Pancreas (tissue), 10 donors: ENCODE results near the gene CD63. TPM values are rescaled to one million over a fixed set of nuclear protein-coding genes. Genes with fewer than 3 reads are reported as not detected.

ENCODE experiments used
- ATAC-seq, 4 donors: fragments of 200-7000 bp; cut with Tn5 transposase; one replicate each; pipeline versions ENCODE4 v1.8.0 to v1.9.1; 2020; ENCODE audit warnings: mild to moderate bottlenecking in 4 of 4, moderate library complexity in 4 of 4
- DNase-seq, 6 donors: peaks; one replicate each; pipeline ENCODE4 v3.0.0-alpha.2; 2020
- FAIRE-seq: peaks from 2 replicates; lab custom pipeline; 2012; peaks lifted over from hg19 to GRCh38; lab: Jason Lieb, UNC
- H3K27ac ChIP-seq, 4 donors: fragments of 200-600 bp; sonication (generic); 1 replicate in 3 of 4; 2 replicates in 1 of 4; pipeline versions ENCODE4 v1.5.0 to v1.8.0; 2020
- H3K27me3 ChIP-seq, 4 donors: fragments of 200-600 bp; one replicate each; pipeline ENCODE4 v1.8.0; 2021
- H3K36me3 ChIP-seq, 3 donors: fragments of 200-600 bp; sonication (generic) in 1 of 3; one replicate each; pipeline versions ENCODE4 v1.5.0 to v1.8.0; 2020 to 2021
- H3K4me1 ChIP-seq, 3 donors: fragments of 200-600 bp; one replicate each; pipeline ENCODE4 v1.8.0; 2021
- H3K4me3 ChIP-seq, 4 donors: fragments of 200-600 bp; sonication (generic) in 2 of 4; one replicate each; pipeline versions ENCODE4 v1.5.0 to v1.8.0; 2020 to 2021
- H3K9me3 ChIP-seq, 4 donors: fragments of 200-600 bp; one replicate each; pipeline ENCODE4 v1.8.0; 2021
- WGBS, 2 donors: extraction: QIAGEN DNeasy Blood & Tissue Kit; methylation state at CpG; one replicate each; pipeline ENCODE4 v1.1.7; 2013; 5-methylcytosine and 5-hydroxymethylcytosine counted together
- intact Hi-C, 3 donors: fragments of 100-400 bp; cut with DNase I; formaldehyde crosslinking; loops; one replicate each; pipeline versions ENCODE4 v1.11.1 to v1.14.2; 2022
- polyA plus RNA-seq, 2 donors: library from polyadenylated mRNA; stranded (reverse); fragments of 200-250 nt; gene quantifications; one replicate each; pipeline ENCODE4 v1.2.3, GENCODE V29; 2013
- total RNA-seq, 6 donors: library from RNA; stranded (reverse); fragmentation: NEBNext Ultra II Directional in 4 of 6; extraction: Animal tissue kit (Norgen Biotek cat#: 25700) in 4 of 6; gene quantifications; one replicate each; pipeline versions ENCODE4 v1.2.1 to v1.2.4, GENCODE V29; 2021 to 2023
- TF ChIP-seq, protein P1 (sequence below), 4 donors: fragments of 200-600 bp; sonication (generic) in 3 of 4; IDR thresholded peaks; one replicate each; pipeline versions ENCODE4 v1.5.0 to v1.8.0; 2021; ENCODE audit warnings: antibody characterized with exemption in 4 of 4
- donor health status: healthy with polysubstance abuse.
- donor health status: DM: no; HTN: no; CAD: no; lungs with moderate emphysema.
- donor health status: DM: no; HTN: no; CAD: no.
- donor health status: control.
- donor health status: control.
- donor health status: Bipolar disorder and iron deficiency.
- donor health status: DM: yes; HTN: yes; CAD: no.
- donor health status: DM: no; HTN: no; CAD: no.
- donor health status: DM: no; HTN: no; CAD: no.
- donor health status: DM: yes; HTN: yes; CAD: no.

Gene CD63
- total and polyA plus RNA-seq, 8 donors: 433 to 717 (median 578) TPM

DNA sequence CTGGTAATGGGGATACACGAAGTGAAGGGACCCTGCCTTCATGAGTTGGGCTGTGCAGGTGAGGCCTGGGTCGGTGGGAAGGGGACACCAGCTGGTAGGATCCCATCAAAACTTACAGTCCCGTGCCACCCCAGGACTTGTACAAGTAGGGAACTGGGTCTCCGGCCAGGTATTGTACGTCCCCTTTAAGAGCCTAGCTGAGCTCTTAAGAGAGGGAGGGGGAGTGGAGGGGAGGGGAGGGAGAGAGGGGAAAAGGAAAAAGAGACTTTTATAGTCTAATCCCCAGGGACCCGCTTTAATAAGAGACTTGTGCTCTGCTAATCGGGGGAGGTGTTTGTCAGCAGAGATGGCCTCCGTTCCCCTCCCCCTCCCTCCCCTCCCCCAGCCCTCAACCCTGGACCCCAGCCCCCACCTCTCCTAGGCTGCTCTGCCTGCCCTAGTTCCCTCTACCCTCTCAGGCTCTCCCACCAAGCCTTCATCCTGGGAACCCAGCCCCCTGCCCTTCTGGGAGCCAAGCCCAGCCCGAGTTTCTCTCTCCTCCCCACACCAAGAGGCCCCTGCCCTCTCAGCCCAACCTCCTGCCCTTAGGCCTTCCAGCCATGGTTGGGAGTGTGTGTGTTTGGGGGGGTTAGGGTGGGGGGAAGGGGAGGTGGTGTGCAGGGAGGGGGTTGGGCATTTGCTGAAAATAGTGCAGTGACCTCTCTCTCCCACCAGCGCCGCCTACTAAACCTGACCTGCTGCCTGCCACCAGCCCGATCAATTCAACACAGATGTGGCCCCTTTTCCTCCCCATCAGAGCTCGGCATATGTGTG, 16.8 kb upstream of the CD63 start:
- no peak overlapping the region for H3K27ac ChIP-seq
- peak in 1 of 4 donors; percentile 16 for ATAC-seq
- H3K36me3 ChIP-seq: no peaks in the 10 kb centered on the region
- H3K27me3 ChIP-seq: no peaks in the 10 kb centered on the region
- peaks cover 0 to 7% (median 3%) of the 10 kb centered on the region in 3 donors for H3K4me1 ChIP-seq
- 21 to 29% methylated on average over 13 of the region's 13 CpGs for WGBS, 2 donors
- H3K4me3 ChIP-seq: no peak overlapping the region
- no peak for FAIRE-seq
- no peaks in the 10 kb centered on the region for H3K9me3 ChIP-seq
- TF ChIP-seq, protein P1, sequence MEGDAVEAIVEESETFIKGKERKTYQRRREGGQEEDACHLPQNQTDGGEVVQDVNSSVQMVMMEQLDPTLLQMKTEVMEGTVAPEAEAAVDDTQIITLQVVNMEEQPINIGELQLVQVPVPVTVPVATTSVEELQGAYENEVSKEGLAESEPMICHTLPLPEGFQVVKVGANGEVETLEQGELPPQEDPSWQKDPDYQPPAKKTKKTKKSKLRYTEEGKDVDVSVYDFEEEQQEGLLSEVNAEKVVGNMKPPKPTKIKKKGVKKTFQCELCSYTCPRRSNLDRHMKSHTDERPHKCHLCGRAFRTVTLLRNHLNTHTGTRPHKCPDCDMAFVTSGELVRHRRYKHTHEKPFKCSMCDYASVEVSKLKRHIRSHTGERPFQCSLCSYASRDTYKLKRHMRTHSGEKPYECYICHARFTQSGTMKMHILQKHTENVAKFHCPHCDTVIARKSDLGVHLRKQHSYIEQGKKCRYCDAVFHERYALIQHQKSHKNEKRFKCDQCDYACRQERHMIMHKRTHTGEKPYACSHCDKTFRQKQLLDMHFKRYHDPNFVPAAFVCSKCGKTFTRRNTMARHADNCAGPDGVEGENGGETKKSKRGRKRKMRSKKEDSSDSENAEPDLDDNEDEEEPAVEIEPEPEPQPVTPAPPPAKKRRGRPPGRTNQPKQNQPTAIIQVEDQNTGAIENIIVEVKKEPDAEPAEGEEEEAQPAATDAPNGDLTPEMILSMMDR (IDR thresholded peaks at IDR 0.05): no peak
- no peak for DNase-seq
- intact Hi-C loops: loop anchor here in 1 of 3 donors (10.0 kb wide), 1 partner anchor 189 kb away; the partner anchor contains the start of gene DGKA

DNA sequence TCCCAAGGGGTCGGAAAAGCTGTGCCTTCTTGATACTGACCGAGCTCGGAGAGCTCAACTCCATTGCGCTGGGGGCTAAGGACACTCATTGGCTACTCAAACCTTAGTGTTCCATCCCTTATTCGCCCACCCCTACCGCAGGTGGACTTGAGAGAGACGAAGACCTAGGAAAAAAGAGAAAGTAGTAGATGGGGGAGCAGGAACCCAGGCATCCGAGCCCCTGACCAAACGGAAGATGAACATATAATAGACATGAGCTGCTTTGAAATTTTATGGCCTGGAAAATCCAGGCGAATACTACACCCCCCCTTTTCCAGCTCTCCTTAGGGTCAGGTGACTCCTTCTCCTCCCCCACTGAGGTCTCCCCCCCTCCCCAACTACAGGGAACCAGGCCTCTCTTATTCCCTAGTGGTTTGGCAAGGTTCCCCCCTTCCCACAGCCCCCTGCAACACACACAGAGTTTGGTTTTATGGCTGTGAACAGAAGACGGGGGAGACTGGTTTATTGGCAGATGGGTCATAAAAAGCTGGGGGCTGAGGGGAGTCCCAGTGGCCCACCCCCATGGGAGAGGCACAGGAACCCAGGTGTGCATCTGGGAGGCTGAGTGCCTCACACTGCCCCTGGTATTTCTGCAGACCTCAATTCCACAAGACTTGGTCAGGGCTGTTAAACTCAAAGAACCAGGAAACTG, 15.7 kb upstream of the CD63 start:
- FAIRE-seq: no peak
- 40 to 43% methylated on average over 11 of the region's 11 CpGs for WGBS, 2 donors

DNA sequence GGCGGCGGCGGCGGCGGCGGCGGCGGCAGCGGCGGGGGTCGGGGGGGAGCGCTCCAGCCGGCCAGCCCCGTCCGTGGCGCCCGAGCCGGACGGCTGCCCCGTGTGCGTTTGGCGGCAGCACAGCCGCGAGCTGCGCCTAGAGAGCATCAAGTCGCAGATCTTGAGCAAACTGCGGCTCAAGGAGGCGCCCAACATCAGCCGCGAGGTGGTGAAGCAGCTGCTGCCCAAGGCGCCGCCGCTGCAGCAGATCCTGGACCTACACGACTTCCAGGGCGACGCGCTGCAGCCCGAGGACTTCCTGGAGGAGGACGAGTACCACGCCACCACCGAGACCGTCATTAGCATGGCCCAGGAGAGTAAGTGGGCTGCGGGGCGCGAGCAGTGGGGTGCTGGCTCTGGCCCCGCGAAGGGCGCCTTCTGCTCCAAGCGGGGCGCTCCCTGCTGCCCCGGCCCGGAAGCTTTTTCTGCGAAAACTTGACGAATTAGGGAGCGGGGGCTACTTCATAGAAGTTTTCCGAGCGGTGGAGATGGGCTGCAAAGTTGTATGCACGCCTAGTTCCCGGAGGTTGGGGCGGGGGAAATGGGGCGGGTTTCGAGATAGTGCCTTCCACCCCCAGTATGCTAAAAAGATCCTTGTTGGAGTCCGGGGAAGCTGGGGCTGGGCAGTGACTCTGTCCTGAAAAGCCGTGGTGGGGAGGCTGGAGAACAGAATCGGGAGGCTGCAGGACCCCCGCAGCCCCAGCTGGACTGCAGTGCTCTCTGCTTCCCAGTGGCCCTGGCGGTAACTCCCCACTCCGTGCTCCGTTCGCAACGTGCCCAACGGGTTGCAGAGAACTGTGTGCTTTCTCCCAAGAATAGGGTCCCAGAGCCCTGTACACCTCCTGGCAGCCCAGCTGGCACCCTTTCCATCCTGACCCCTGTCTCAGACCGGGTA, 14.9 kb upstream of the CD63 start:
- TF ChIP-seq, protein P1 (IDR thresholded peaks at IDR 0.05): no peak
- H3K27me3 ChIP-seq: no peaks in the 10 kb centered on the region
- intact Hi-C loops: loop anchor here in 1 of 3 donors (10.0 kb wide), 1 partner anchor 191 kb away; the partner anchor contains the start of gene DGKA

More for the DNA sequence above, 15.7 kb upstream of the CD63 start:
- no peak overlapping the region for H3K27ac ChIP-seq
- DNase-seq (no peak), ATAC-seq (no peak)
- peaks cover 0 to 7% (median 3%) of the 10 kb centered on the region in 3 donors for H3K4me1 ChIP-seq
- no peaks in the 10 kb centered on the region for H3K36me3 ChIP-seq
- H3K27me3 ChIP-seq: no peaks in the 10 kb centered on the region
- peak overlapping the region in 2 of 4 donors; percentile 38 to 71 for H3K4me3 ChIP-seq
- intact Hi-C loops: loop anchor here in 1 of 3 donors (10.0 kb wide), 1 partner anchor 190 kb away; the partner anchor contains the start of gene DGKA
- no peaks in the 10 kb centered on the region for H3K9me3 ChIP-seq
- TF ChIP-seq, protein P1 (IDR thresholded peaks at IDR 0.05): no peak

DNA sequence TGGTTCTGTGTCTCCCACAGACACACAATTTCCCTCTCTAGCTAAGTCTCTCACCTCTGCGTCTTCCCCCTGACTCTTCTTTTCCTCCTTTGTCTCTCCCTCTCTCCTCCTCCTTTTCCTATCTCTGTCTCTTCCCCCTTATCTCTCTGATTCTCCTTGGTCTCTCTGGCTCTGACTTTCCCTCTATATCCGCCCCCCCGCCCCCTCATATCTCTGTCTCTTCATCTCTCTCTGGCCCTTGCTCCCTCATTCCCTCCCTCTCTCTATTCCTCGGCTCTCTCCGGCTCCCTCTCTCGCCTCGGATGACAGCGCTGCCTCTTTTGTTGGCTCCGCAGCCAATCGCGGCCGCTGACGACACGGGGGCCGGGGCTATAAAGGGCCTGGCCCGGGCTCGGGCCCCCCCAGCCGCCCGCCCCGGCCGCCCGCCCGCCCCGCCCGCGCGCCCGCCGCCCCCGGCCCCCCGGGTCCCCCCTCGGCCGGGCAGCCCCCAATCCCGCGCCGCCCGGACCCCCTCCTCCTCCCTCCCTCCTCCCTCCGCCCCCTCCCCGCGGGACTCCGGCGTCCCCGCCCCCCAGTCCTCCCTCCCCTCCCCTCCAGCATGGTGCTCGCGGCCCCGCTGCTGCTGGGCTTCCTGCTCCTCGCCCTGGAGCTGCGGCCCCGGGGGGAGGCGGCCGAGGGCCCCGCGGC, 14.1 kb upstream of the CD63 start, which contains the start of gene GDF11:
Gene GDF11 (plus strand): TSS at position 404 of the 687 bp plus-strand sequence. CDS start 195 bp downstream, at position 599.
- ATAC-seq (peak in 3 of 4 donors; percentile 45 to 59 (median 57)), DNase-seq (peak in 4 of 6 donors; percentile 49 to 81 (median 63)), FAIRE-seq (no peak)
- Histone ChIP-seq H3K27ac (no peak within 1 kb of the TSS), H3K4me3 (peak within 1 kb of the TSS; percentile 26 to 71 (median 40)), H3K9me3 (no peaks in the 10 kb centered on the region), H3K27me3 (no peaks in the 10 kb centered on the region), H3K4me1 (peaks cover 0 to 9% (median 3%) of the 10 kb centered on the region in 3 donors), H3K36me3 (no peaks in the 10 kb centered on the region)
- TF ChIP-seq, protein P1 (IDR thresholded peaks at IDR 0.05): no peak
- intact Hi-C loops: loop anchor here in 1 of 3 donors (10.0 kb wide), 1 partner anchor 192 kb away; the partner anchor contains the start of gene DGKA
- WGBS, 2 donors: 1% methylated on average over 14 to 36 of the region's 53 CpGs

More for the DNA sequence above, 14.9 kb upstream of the CD63 start:
- DNase-seq: peak in 4 of 6 donors; percentile 32 to 87 (median 66)
- no peak for FAIRE-seq
- ATAC-seq: peak; percentile 42 to 60 (median 46)
- Histone ChIP-seq H3K4me1 (peaks cover 0 to 7% (median 3%) of the 10 kb centered on the region in 3 donors), H3K4me3 (peak overlapping the region; percentile 26 to 71 (median 40)), H3K9me3 (no peaks in the 10 kb centered on the region), H3K27ac (no peak overlapping the region), H3K36me3 (no peaks in the 10 kb centered on the region)
- WGBS, 2 donors: 1 to 2% methylated on average over 53 to 73 of the region's 73 CpGs
